ENCODE data around the gene LRRC51. TPM values are rescaled to one million over a fixed set of nuclear protein-coding genes. Genes with fewer than 3 reads are reported as not detected.
A peak's percentile ranks its signal among the peaks of the same experiment; 100 is the strongest.

The LRRC51 gene
- total and polyA plus RNA-seq, 2 of the 8 experiments (the other 6 are each of a cell fraction or from before 2014, with no cell fraction given) = 7.7 to 7.9 TPM

DNA sequence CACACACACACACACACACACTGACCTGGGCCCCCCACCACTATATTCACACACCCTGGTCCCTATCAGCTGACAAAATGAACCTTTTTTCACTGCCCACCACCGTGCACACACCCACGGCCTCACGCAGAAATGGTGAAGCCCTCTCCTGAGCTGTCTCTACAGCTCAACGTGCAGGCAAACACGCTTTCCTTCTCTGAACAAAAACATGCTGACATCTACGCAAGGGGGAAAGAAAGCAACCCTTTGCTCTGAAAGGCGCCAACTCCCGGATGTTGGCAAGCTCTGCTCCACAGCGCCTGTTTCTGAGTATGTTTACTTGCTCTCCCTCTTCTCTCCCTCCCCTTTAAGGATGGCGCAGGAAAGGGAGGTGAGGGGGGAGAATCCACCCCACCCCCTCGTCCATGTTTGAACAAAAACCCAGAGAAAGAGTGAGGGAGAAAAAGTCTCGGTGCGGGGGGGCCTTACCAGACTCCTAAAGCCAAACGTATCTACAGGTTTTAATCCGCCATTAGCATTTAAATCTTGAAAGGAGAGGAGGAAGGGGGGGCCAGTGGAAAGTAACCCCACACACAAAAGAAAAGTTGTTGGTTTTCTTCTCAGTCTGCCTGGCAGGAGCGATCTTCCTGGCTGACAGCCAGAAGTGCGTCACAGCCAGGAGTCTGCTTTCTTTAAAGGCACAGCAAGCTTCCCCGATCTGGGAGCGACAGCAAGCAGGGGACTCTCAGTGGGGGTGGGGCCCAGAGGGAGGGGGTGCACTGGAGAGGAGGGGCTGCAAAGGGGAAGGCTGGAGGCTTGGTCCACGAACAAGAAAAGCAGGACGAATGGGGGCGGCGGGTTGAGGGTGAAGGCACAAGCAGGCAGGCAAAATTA lies 39.9 kb upstream of the LRRC51 start:
- Histone ChIP-seq H4K5ac (ENCODE audit: insufficient read length, low read depth, low read length) (peak overlapping the region; percentile 87), H3K36me3 (ENCODE audit: control insufficient read depth in 2 of 4, insufficient read depth in 4 of 4, low read length in 3 of 4) (peaks cover 0 to 4% (median 0%) of the 10 kb centered on the region in 4 experiments; a peak in 2 of 8 replicates), H3K23me2 (ENCODE audit: low read depth, low read length) (peaks cover 7% of the 10 kb centered on the region), H3K79me2 (ENCODE audit: control insufficient read depth in 1 of 2, insufficient read depth in 2 of 2, low read length in 2 of 2) (peaks cover 10 to 76% of the 10 kb centered on the region in 2 experiments; a peak in 3 of 4 replicates), H2BK20ac (ENCODE audit: low read length) (peak overlapping the region; percentile 80; the same call in 1 of the 2 replicates), H2BK15ac (ENCODE audit: low read length) (no peak overlapping the region; the same call in 1 of the 2 replicates), H3K56ac (replicated peaks; ENCODE audit: insufficient read length, low read depth, low read length) (no peak overlapping the region), H3K9me3 (ENCODE audit: insufficient read depth in 2 of 2, low read depth in 1 of 2, low read length in 1 of 2) (no peaks in the 10 kb centered on the region), H3K4me1 (replicated peaks in 1 of 4; ENCODE audit: control insufficient read depth in 3 of 4, insufficient read depth in 4 of 4, low read length in 3 of 4) (peaks cover 29 to 36% (median 33%) of the 10 kb centered on the region in 4 experiments), H3K9ac (replicated peaks in 1 of 4; ENCODE audit: extremely low read depth in 1 of 4, low read depth in 3 of 4, low read length in 3 of 4) (peak overlapping the region in 3 of 4 experiments; percentile 70 to 86 (median 74); a peak in 6 of 7 replicates), H3K4ac (replicated peaks; ENCODE audit: insufficient read length, low read depth, low read length) (no peak overlapping the region), H3K14ac (ENCODE audit: insufficient read length) (peak overlapping the region; percentile 12), H3K79me1 (ENCODE audit: low read depth, low read length) (peaks cover 15% of the 10 kb centered on the region), H2BK12ac (ENCODE audit: low read depth, low read length) (peak overlapping the region; percentile 94), H2BK5ac (ENCODE audit: low read depth, low read length) (peak overlapping the region; percentile 95), H3K27me3 (replicated peaks in 1 of 4; ENCODE audit: control insufficient read depth in 3 of 4, extremely low read depth in 1 of 4, insufficient read depth in 3 of 4, low read length in 3 of 4) (no peaks in the 10 kb centered on the region), H3K4me2 (ENCODE audit: insufficient read depth in 1 of 2, low read depth in 2 of 2, low read length in 2 of 2) (peak overlapping the region; percentile 73 to 92), H2AK5ac (ENCODE audit: low read depth, low read length) (peak overlapping the region; percentile 28; the same call in 1 of the 2 replicates), H3K27ac (ENCODE audit: low read depth, low read length) (peak overlapping the region; percentile 92), H2AFZ (ENCODE audit: low read length) (no peak overlapping the region), H3K23ac (ENCODE audit: insufficient read length) (no peak overlapping the region), H3K18ac (ENCODE audit: extremely low read depth, low read length) (peak overlapping the region; percentile 96; the same call in 1 of the 2 replicates), H4K20me1 (replicated peaks in 1 of 2; ENCODE audit: control insufficient read depth in 1 of 2, insufficient read depth in 2 of 2, low read length in 2 of 2) (no peaks in the 10 kb centered on the region), H4K91ac (replicated peaks; ENCODE audit: insufficient read length, low read length) (peak overlapping the region; percentile 83), H3K4me3 (ENCODE audit: extremely low read depth in 1 of 4, insufficient read depth in 2 of 4, low read depth in 3 of 4, low read length in 4 of 4) (peak overlapping the region; percentile 34 to 55 (median 42); a peak in 7 of 8 replicates), H2BK120ac (replicated peaks; ENCODE audit: low read depth, low read length) (no peak overlapping the region), H4K8ac (ENCODE audit: extremely low read depth, insufficient read depth, low read length) (0 out of 2 replicates have a peak overlapping the region, but pooled peaks have one; percentile 64)
- DNase-seq (ENCODE audit: low read depth in 1 of 2, low spot score in 2 of 2) (peak; percentile 50 to 73), FAIRE-seq (no peak)
- ChIA-PET POLR2A (ENCODE audit: partially characterized antibody) (interaction anchor here (0.8 to 4.8 kb wide), 11 partner anchors 8 to 60 kb away, joined by 3 to 33 read pairs (median 4); partner anchors contain the start of gene LRRC51), CTCF (ENCODE audit: partially characterized antibody) (interaction anchor here (0.6 to 4.6 kb wide), 11 partner anchors 7 to 1403 kb away, joined by 3 to 57 read pairs (median 4); no protein-coding TSS in a partner anchor)
- WGBS, 2 experiments (ENCODE audit: extremely low coverage in 1 of 2, insufficient coverage in 1 of 2, insufficient read length in 1 of 2, insufficient replicate concordance in 2 of 2, low coverage in 1 of 2, low lambda C conversion rate in 2 of 2, missing lambda C conversion rate in 1 of 2) = 8% methylated on average over 19 of the region's 23 CpGs; no CpG with 5 or more reads in 1 of the 2 experiments
- TF ChIP-seq KDM4A (IDR thresholded peaks at IDR 0.05; ENCODE audit: low read depth, low read length, severe bottlenecking) (no peak), KDM1A (IDR thresholded peaks at IDR 0.05; ENCODE audit: borderline replicate concordance, low read length) (no peak), GABPA (IDR thresholded peaks at IDR 0.05; ENCODE audit: borderline replicate concordance, insufficient read depth, low read length) (no peak), ASH2L (IDR thresholded peaks at IDR 0.05; ENCODE audit: low read length) (peak; percentile 36), YY1 (IDR thresholded peaks at IDR 0.05; ENCODE audit: low read depth, low read length) (peak; percentile 68; the same call in 1 of the 2 replicates), BACH1 (IDR thresholded peaks at IDR 0.05; ENCODE audit: low read length) (no peak), SUZ12 (IDR thresholded peaks at IDR 0.05; ENCODE audit: low read length) (no peak), SAP30 (IDR thresholded peaks at IDR 0.05; ENCODE audit: insufficient read depth, insufficient replicate concordance, low read length) (peak; percentile 26), SIN3A (conservative IDR thresholded peaks at IDR 0.05 in 1 of 2, IDR thresholded peaks at IDR 0.05 in 1 of 2; ENCODE audit: low read depth in 1 of 2, low read length in 2 of 2) (peak in 1 of 2 experiments; percentile 64; a peak in 1 of 4 replicates), JUN (IDR thresholded peaks at IDR 0.05; ENCODE audit: low read depth, low read length) (no peak)
